Stromal cell of bone marrow (primary cell): ENCODE data around the gene PODNL1.
"Not testable (repeated sequence)": the region's sequence is repeated elsewhere in the genome, so short reads cannot be mapped to it uniquely, and the experiment has no call there.

ENCODE experiments used
- DNase-seq: peaks from one replicate; pipeline ENCODE4 v3.0.0-alpha.2; 2012; ENCODE audit warnings: low read depth

Gene PODNL1

DNA sequence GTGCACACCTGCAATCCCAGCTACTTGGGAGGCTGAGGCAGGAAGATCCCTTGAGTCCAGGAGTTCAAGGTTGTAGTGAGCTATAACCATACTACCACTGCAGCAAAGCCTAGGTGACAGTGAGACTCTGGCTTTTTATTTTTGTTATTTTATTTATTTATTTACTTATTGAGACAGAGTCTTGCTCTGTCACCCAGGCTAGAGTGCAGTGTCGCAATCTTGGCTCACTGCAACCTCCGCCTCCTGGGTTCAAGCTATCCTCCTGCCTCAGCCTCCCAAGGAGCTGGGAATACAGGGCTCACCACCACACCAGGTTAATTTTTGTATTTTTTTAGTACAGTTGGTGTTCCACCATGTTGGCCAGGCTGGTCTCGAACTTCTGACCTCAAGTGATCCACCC is 35.3 kb upstream of the PODNL1 start:
- DNase-seq: not testable (repeated sequence)

GRCh38 chr19:13972368-13973155 is 34.3 kb upstream of the PODNL1 start:
- no peak for DNase-seq

- not testable (repeated sequence) for DNase-seq
Measured at GRCh38 chr19:13971868-13972267, 33.7 kb upstream of the PODNL1 start.

- DNase-seq: no peak
Measured at GRCh38 chr19:13969897-13970296, 31.7 kb upstream of the PODNL1 start.

GRCh38 chr19:13968999-13969398 is 30.8 kb upstream of the PODNL1 start:
- no peak for DNase-seq

- DNase-seq: no peak
Measured at GRCh38 chr19:13968383-13968935, 30.2 kb upstream of the PODNL1 start.

GRCh38 chr19:13967206-13967605 is 29.0 kb upstream of the PODNL1 start:
- not testable (repeated sequence) for DNase-seq

- no peak for DNase-seq
Measured at GRCh38 chr19:13966684-13967128, 28.5 kb upstream of the PODNL1 start.

GRCh38 chr19:13965926-13966683 is 27.9 kb upstream of the PODNL1 start:
- DNase-seq: no peak

DNA sequence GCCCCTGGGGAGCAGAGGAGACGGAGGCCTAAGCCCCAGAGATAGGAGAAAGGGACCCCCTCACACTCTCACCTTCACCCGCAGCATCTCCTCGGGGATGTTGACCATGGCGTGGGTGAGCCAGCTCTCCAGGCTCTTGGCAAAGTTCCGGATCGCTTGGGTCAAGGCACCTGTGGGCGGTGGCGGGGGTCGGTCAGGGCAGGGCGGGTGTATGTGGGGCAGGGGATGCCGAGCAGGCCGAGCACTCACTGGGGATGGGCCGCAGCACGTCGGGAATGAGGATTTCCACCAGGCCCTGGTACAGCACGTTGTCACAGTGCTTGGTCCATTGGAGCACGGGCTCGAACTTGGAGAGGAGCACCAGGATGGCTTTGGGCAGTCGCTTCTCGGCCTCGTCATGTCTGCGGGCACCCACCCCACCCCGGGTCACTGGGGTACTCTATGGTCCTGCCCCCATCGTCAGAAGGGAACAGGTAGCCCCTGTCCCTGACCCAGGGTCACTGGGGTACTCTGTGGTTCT is 27.2 kb upstream of the PODNL1 start:
- no peak for DNase-seq

- DNase-seq: no peak
Measured at GRCh38 chr19:13964776-13965175, 26.6 kb upstream of the PODNL1 start.

DNA sequence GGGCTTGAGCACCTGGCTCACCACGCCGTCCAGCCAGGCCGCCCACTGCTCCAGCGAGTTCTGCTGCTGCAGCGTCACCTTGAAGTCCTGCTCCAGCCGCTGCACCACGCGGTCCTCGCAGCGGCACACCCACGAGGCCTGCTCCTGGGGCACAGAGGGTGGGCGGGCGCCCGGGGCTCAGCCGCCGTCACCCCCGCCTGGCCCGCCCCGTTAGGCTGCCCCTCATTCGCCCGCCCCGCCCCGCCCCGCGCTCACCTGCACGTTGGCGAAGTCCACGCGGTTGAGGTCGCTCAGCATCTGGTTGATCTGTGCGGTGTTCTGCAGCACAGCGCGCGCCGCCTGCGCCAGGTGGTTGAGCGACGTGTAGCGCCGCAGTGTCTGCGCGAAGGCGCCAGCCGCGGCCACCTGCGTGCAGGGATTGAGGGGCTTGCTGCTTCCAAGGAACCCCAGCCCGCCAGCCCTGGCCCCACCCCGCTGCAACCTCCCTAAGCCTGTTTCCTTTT is 25.4 kb upstream of the PODNL1 start:
- DNase-seq: no peak

- DNase-seq: no peak
Measured at GRCh38 chr19:13962699-13963602, 24.7 kb upstream of the PODNL1 start.

- no peak for DNase-seq
Measured at GRCh38 chr19:13961826-13962698, 23.8 kb upstream of the PODNL1 start.

- DNase-seq: no peak
Measured at GRCh38 chr19:13960863-13961784, 22.9 kb upstream of the PODNL1 start.

- DNase-seq: no peak
Measured at GRCh38 chr19:13959962-13960862, 22.0 kb upstream of the PODNL1 start.

DNA sequence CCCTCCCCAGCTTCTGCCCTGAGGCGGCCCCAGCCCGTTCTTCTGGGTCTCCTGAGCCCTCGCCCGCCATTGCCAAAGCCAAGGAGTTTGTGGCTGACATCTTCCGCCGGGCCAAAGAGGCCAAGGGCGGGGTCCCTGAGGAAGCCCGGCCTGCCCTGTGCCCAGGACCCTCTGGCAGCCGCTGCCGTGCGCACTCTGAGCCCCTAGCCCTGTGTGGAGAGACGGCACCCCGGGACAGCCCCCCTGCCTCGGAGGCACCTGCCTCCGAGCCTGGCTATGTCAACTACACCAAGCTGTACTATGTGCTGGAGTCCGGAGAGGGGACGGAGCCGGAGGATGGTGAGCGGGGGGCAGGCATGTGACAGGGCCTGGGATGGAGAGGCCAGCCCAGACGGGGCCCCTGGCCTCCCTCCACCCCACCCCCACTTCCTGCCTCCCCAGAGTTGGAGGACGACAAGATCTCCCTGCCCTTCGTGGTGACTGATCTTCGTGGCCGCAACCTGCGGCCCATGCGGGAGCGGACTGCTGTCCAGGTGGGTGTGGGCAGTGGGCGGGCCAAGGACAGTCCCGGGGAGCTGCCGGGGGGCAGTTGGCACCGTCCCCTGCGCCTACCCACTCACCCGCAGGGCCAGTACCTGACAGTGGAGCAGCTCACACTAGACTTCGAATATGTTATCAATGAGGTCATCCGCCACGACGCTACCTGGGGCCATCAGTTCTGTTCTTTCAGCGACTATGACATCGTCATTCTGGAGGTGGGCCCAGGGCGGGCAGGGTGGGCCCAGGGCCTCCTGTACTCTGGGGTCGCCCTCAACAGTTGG is 21.1 kb upstream of the PODNL1 start:
- no peak for DNase-seq
